Neural cell (in vitro differentiated cells): ENCODE data around the gene SPATA33.

Experiments
- CTCF ChIP-seq: fragments of 450-650 bp; IDR thresholded peaks from 2 replicates; pipeline ENCODE4 v1.5.1; 2014; ENCODE audit warnings: antibody characterized with exemption, mild to moderate bottlenecking, moderate library complexity; ENCODE audit not compliant: poor library complexity, severe bottlenecking
- EZH2 ChIP-seq: fragments of 200-600, 300-800 bp; shearing (Covaris generic), sonication (generic); IDR thresholded peaks from 2 replicates; pipeline ENCODE4 v1.6.1; 2014; ENCODE audit warnings: antibody characterized with exemption, low read length, borderline replicate concordance, mild to moderate bottlenecking; ENCODE audit not compliant: insufficient read depth, poor library complexity, severe bottlenecking
- POLR2AphosphoS5 ChIP-seq: IDR thresholded peaks from 2 replicates; pipeline ENCODE4 v1.6.1; 2012
- RAD21 ChIP-seq: fragments of 450-650 bp; conservative IDR thresholded peaks from 2 replicates; pipeline ENCODE4 v1.6.1; 2014; ENCODE audit warnings: antibody characterized with exemption, mild to moderate bottlenecking, moderate library complexity
- SMC3 ChIP-seq: fragments of 450-650 bp; conservative IDR thresholded peaks from 2 replicates; pipeline ENCODE4 v1.6.1; 2014; ENCODE audit warnings: antibody characterized with exemption, mild to moderate bottlenecking, moderate library complexity; ENCODE audit not compliant: poor library complexity
- TAF1 ChIP-seq: IDR thresholded peaks from 2 replicates; pipeline ENCODE4 v1.6.1; 2012; ENCODE audit warnings: low read depth
- TF ChIP-seq, protein P1 (sequence below): IDR thresholded peaks from 2 replicates; pipeline ENCODE4 v1.6.1; 2012; ENCODE audit warnings: borderline replicate concordance

DNA sequence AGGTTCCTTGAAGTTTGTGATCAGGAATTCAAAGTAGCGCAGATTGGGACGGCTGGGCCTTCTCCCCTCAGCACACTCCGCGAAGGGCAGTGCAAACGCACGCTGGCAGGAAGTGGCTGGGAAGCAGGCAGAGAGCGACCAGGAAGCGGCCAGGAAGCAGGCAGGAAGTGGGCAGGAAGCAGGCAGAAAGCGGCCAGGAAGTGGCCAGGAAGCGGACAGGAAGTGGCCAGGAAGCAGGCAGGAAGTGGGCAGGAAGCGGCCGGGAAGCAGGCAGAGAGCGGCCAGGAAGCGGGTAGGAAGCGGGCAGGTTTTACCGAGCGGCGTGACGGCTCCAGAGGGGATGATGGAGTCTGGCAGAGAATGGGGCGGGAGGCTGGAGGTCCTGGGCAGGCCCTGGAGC is 41.0 kb upstream of the SPATA33 start:
- TF ChIP-seq RAD21 (no peak), CTCF (no peak), POLR2AphosphoS5 (no peak), EZH2 (no peak), TAF1 (no peak), SMC3 (no peak)
- TF ChIP-seq, protein P1, sequence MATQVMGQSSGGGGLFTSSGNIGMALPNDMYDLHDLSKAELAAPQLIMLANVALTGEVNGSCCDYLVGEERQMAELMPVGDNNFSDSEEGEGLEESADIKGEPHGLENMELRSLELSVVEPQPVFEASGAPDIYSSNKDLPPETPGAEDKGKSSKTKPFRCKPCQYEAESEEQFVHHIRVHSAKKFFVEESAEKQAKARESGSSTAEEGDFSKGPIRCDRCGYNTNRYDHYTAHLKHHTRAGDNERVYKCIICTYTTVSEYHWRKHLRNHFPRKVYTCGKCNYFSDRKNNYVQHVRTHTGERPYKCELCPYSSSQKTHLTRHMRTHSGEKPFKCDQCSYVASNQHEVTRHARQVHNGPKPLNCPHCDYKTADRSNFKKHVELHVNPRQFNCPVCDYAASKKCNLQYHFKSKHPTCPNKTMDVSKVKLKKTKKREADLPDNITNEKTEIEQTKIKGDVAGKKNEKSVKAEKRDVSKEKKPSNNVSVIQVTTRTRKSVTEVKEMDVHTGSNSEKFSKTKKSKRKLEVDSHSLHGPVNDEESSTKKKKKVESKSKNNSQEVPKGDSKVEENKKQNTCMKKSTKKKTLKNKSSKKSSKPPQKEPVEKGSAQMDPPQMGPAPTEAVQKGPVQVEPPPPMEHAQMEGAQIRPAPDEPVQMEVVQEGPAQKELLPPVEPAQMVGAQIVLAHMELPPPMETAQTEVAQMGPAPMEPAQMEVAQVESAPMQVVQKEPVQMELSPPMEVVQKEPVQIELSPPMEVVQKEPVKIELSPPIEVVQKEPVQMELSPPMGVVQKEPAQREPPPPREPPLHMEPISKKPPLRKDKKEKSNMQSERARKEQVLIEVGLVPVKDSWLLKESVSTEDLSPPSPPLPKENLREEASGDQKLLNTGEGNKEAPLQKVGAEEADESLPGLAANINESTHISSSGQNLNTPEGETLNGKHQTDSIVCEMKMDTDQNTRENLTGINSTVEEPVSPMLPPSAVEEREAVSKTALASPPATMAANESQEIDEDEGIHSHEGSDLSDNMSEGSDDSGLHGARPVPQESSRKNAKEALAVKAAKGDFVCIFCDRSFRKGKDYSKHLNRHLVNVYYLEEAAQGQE = no peak
